GM23338 (cell line): ENCODE data around the gene STEAP1B. TPM values are rescaled to one million over a fixed set of nuclear protein-coding genes. Genes with fewer than 3 reads are reported as not detected.

ENCODE experiments used
- ATAC-seq: fragments of 200-7000 bp; cut with Tn5 transposase; 3 replicates; pipeline ENCODE4 v1.9.1; 2020
- DNase-seq: peaks from one replicate; pipeline ENCODE4 v3.0.0-alpha.2; 2015; ENCODE audit warnings: low spot score
- H2AFZ ChIP-seq: fragments of 200-600 bp; sonication (generic); 2 replicates; pipeline ENCODE4 v1.8.0; 2016; ENCODE audit warnings: antibody characterized with exemption, mild to moderate bottlenecking, moderate library complexity
- H3F3A ChIP-seq: fragments of 200-600 bp; sonication (generic); replicated peaks from 2 replicates; pipeline ENCODE4 v1.8.0; 2017; ENCODE audit warnings: antibody characterized with exemption, mixed run types, low read depth
- H3K27ac ChIP-seq: fragments of 200-600 bp; sonication (generic); 2 replicates; pipeline ENCODE4 v1.6.1; 2016; ENCODE audit warnings: low read depth
- H3K27me3 ChIP-seq: fragments of 200-600 bp; sonication (generic); 2 replicates; pipeline ENCODE4 v1.8.0; 2016; ENCODE audit warnings: mild to moderate bottlenecking, mixed run types, moderate library complexity; ENCODE audit not compliant: insufficient read depth
- H3K36me3 ChIP-seq: fragments of 200-600 bp; sonication (generic); 2 replicates; pipeline ENCODE4 v1.8.0; 2016; ENCODE audit warnings: mild to moderate bottlenecking; ENCODE audit not compliant: insufficient read depth
- H3K4me1 ChIP-seq: fragments of 200-600 bp; sonication (generic); 2 replicates; pipeline ENCODE4 v1.8.0; 2016; ENCODE audit warnings: mild to moderate bottlenecking, moderate library complexity; ENCODE audit not compliant: insufficient read depth
- H3K4me2 ChIP-seq: fragments of 200-600 bp; sonication (generic); 2 replicates; pipeline ENCODE4 v1.7.1; 2017; ENCODE audit warnings: mixed run types
- H3K4me3 ChIP-seq: fragments of 200-600 bp; sonication (generic); 2 replicates; pipeline ENCODE4 v1.6.1; 2016; ENCODE audit warnings: mixed run types
- H3K79me2 ChIP-seq: fragments of 200-600 bp; sonication (generic); replicated peaks from 2 replicates; pipeline ENCODE4 v1.8.0; 2017; ENCODE audit warnings: mild to moderate bottlenecking; ENCODE audit not compliant: insufficient read depth
- H3K9me2 ChIP-seq: fragments of 200-600 bp; sonication (generic); 2 replicates; pipeline ENCODE4 v1.8.0; 2017; ENCODE audit not compliant: insufficient read depth
- H4K20me1 ChIP-seq: fragments of 200-600 bp; sonication (generic); replicated peaks from 2 replicates; pipeline ENCODE4 v1.8.0; 2017; ENCODE audit warnings: mild to moderate bottlenecking; ENCODE audit not compliant: insufficient read depth
- H3K27ac Mint-ChIP-seq: 2 replicates; pipeline ENCODE4 v1.8.0; 2020; ENCODE audit warnings: inconsistent platforms, mild to moderate bottlenecking, moderate library complexity, mixed read lengths
- H3K27me3 Mint-ChIP-seq: 3 replicates; pipeline ENCODE4 v1.8.0; 2022; ENCODE audit warnings: low read depth, mild to moderate bottlenecking, moderate library complexity, mixed read lengths, inconsistent platforms; ENCODE audit not compliant: insufficient read depth, poor library complexity
- H3K36me3 Mint-ChIP-seq: 3 replicates; pipeline ENCODE4 v1.8.0; 2021; ENCODE audit warnings: low read depth, mild to moderate bottlenecking, inconsistent platforms, moderate library complexity, mixed read lengths
- H3K4me1 Mint-ChIP-seq: 3 replicates; pipeline ENCODE4 v1.8.0; 2020; ENCODE audit warnings: mild to moderate bottlenecking, inconsistent platforms, mixed read lengths
- H3K4me3 Mint-ChIP-seq: 3 replicates; pipeline ENCODE4 v1.8.0; 2021; ENCODE audit warnings: moderate library complexity, mild to moderate bottlenecking, inconsistent platforms, mixed read lengths
- H3K9me3 Mint-ChIP-seq: 3 replicates; pipeline ENCODE4 v1.8.0; 2020; ENCODE audit warnings: moderate library complexity, mild to moderate bottlenecking, inconsistent platforms, mixed read lengths
- CREB1 ChIP-seq: fragments of 250-450 bp; sonication (Bioruptor Pico); IDR thresholded peaks from 2 replicates; pipeline ENCODE4 v1.5.0; 2020; ENCODE audit warnings: low read depth, mild to moderate bottlenecking, moderate library complexity
- EZH2phosphoT487 ChIP-seq: fragments of 200-600 bp; sonication (generic); IDR thresholded peaks from one replicate; pipeline ENCODE4 v1.8.1; 2018; ENCODE audit warnings: antibody characterized with exemption; ENCODE audit not compliant: unreplicated experiment
- JUNB ChIP-seq: IDR thresholded peaks from one replicate; pipeline ENCODE4 v1.6.1; 2016; ENCODE audit warnings: antibody characterized with exemption; ENCODE audit not compliant: unreplicated experiment
- NANOG ChIP-seq: IDR thresholded peaks from 2 replicates; pipeline ENCODE4 v1.6.1; 2016; ENCODE audit warnings: antibody characterized with exemption, borderline replicate concordance
- POLR2AphosphoS5 ChIP-seq: IDR thresholded peaks from 2 replicates; pipeline ENCODE4 v1.6.1; 2016; ENCODE audit warnings: antibody characterized with exemption, low read depth
- REST ChIP-seq: IDR thresholded peaks from one replicate; pipeline ENCODE4 v1.6.1; 2018; ENCODE audit warnings: antibody characterized with exemption; ENCODE audit not compliant: unreplicated experiment
- STAT1 ChIP-seq: IDR thresholded peaks from one replicate; pipeline ENCODE4 v1.6.1; 2016; ENCODE audit warnings: antibody characterized with exemption; ENCODE audit not compliant: unreplicated experiment
- ZNF114 ChIP-seq: fragments of 250-450 bp; sonication (Bioruptor Pico); IDR thresholded peaks from 2 replicates; pipeline ENCODE4 v1.5.0; 2020; ENCODE audit warnings: mild to moderate bottlenecking, moderate library complexity
- ZNF331 ChIP-seq: fragments of 250-450 bp; sonication (Bioruptor Pico); IDR thresholded peaks from 2 replicates; pipeline ENCODE4 v1.5.0; 2020; ENCODE audit warnings: low read depth, mild to moderate bottlenecking, moderate library complexity
- ZNF462 ChIP-seq: fragments of 250-450 bp; sonication (Bioruptor Pico); IDR thresholded peaks from 2 replicates; pipeline ENCODE4 v1.5.0; 2020; ENCODE audit warnings: mild to moderate bottlenecking, moderate library complexity
- polyA plus RNA-seq: library from polyadenylated mRNA; unstranded; fragments of >200 nt; fragmentation: Nextera tagmentation; extraction: Ambion mirVana; gene quantifications from 2 replicates; pipeline ENCODE4 v1.2.1, GENCODE V29; 2016
- total RNA-seq: library from RNA; depleted of rRNA; stranded (reverse); fragments of >200 nt; shearing (Covaris generic); gene quantifications from 2 replicates; pipeline ENCODE4 v1.2.3, GENCODE V29; 2014
- TF ChIP-seq, protein P1 (sequence below), 2 experiments: fragments of 200-600 bp in 1 of 2; sonication (generic) in 1 of 2; conservative IDR thresholded peaks; 2 replicates each; pipeline versions ENCODE4 v1.5.1 to v1.6.1; 2016 to 2017; ENCODE audit warnings: antibody characterized with exemption in 2 of 2, low read depth in 2 of 2, mild to moderate bottlenecking in 2 of 2, moderate library complexity in 1 of 2
- TF ChIP-seq, protein P2 (sequence below): IDR thresholded peaks from 2 replicates; pipeline ENCODE4 v1.6.1; 2016; ENCODE audit warnings: antibody characterized with exemption

Gene STEAP1B
- total and polyA plus RNA-seq, 2 experiments from 2014 or later = 4.9 to 16.5 TPM

DNA sequence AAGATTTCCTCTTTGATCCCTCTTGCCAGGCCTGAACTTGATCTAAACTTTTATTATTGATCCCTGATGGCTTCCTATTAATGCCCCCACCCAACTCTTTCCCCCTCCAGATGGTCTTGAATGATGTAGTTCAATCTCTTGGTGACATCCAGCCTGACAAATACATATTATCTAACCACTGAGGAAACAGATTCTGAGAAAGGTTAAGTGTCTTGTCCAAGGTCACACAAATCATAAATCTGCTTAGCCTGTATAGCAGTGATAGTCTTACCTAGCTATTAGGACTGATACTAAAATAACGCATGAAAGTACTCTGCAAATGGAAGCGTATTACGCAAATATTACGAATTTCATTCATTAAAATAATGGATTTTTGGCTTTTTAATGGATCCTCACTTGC, 22.7 kb downstream of the STEAP1B start:
- Histone ChIP-seq H3K27me3 (no peaks in the 10 kb centered on the region), H3K9me2 (peaks cover 10% of the 10 kb centered on the region; the same call in 1 of the 2 replicates), H4K20me1 (no peaks in the 10 kb centered on the region), H2AFZ (no peak overlapping the region), H3K4me2 (no peak overlapping the region), H3F3A (no peaks in the 10 kb centered on the region), H3K36me3 (no peaks in the 10 kb centered on the region), H3K4me1 (no peaks in the 10 kb centered on the region), H3K79me2 (no peaks in the 10 kb centered on the region), H3K4me3 (no peak overlapping the region), H3K27ac (no peak overlapping the region)
- no peak overlapping the region for H3K27ac Mint-ChIP-seq
- no peaks in the 10 kb centered on the region; the same call in 2 of the 3 replicates for H3K4me1 Mint-ChIP-seq
- peaks cover 3% of the 10 kb centered on the region for H3K27me3 Mint-ChIP-seq
- no peak for DNase-seq
- H3K4me3 Mint-ChIP-seq = no peak overlapping the region
- H3K36me3 Mint-ChIP-seq = no peaks in the 10 kb centered on the region
- no peaks in the 10 kb centered on the region for H3K9me3 Mint-ChIP-seq
- no peak for ATAC-seq
- no peak for TF ChIP-seq STAT1
- no peak for TF ChIP-seq ZNF331
- no peak for TF ChIP-seq JUNB
- TF ChIP-seq ZNF114 = no peak
- TF ChIP-seq CREB1 = no peak
- TF ChIP-seq NANOG = no peak
- TF ChIP-seq REST = no peak
- TF ChIP-seq, protein P1, sequence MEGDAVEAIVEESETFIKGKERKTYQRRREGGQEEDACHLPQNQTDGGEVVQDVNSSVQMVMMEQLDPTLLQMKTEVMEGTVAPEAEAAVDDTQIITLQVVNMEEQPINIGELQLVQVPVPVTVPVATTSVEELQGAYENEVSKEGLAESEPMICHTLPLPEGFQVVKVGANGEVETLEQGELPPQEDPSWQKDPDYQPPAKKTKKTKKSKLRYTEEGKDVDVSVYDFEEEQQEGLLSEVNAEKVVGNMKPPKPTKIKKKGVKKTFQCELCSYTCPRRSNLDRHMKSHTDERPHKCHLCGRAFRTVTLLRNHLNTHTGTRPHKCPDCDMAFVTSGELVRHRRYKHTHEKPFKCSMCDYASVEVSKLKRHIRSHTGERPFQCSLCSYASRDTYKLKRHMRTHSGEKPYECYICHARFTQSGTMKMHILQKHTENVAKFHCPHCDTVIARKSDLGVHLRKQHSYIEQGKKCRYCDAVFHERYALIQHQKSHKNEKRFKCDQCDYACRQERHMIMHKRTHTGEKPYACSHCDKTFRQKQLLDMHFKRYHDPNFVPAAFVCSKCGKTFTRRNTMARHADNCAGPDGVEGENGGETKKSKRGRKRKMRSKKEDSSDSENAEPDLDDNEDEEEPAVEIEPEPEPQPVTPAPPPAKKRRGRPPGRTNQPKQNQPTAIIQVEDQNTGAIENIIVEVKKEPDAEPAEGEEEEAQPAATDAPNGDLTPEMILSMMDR (conservative IDR thresholded peaks at IDR 0.05; ENCODE audit: low read depth in 2 of 2) = no peak
- TF ChIP-seq ZNF462 (CRISPR knock-in tag) = no peak
- no peak for TF ChIP-seq EZH2phosphoT487
- no peak for TF ChIP-seq POLR2AphosphoS5
- TF ChIP-seq, protein P2, sequence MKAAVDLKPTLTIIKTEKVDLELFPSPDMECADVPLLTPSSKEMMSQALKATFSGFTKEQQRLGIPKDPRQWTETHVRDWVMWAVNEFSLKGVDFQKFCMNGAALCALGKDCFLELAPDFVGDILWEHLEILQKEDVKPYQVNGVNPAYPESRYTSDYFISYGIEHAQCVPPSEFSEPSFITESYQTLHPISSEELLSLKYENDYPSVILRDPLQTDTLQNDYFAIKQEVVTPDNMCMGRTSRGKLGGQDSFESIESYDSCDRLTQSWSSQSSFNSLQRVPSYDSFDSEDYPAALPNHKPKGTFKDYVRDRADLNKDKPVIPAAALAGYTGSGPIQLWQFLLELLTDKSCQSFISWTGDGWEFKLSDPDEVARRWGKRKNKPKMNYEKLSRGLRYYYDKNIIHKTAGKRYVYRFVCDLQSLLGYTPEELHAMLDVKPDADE = no peak
